ENCODE data around the gene FBXL17. TPM values are rescaled to one million over a fixed set of nuclear protein-coding genes. Genes with fewer than 3 reads are reported as not detected.

FBXL17 gene
- total and polyA plus RNA-seq, 2 of the 4 experiments (the other 2 are of a cell fraction), result 3.9 to 8.1 TPM

DNA sequence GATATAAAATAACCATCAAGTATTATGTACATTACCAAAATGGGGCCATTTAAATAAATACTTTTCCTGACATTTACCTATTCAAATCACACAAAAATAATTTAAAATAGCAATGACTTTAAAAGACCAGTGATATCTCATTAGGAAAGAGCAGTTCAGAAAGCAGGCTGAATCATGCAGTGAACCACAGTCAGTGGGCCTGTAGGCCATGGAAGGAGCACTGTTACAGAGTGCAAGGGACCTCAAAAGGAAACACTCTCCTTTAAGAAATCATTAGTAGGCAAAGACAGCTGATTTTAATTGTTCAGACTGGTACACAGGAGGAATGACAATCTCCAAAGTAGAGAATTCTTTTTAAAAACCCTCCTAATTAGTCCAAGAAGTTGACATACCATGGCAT lies 427.6 kb downstream of the FBXL17 start:
- no peak overlapping the region for H3K27ac ChIP-seq (ENCODE audit: insufficient read depth, low read length)
- no peaks in the 10 kb centered on the region for H4K20me1 ChIP-seq (ENCODE audit: insufficient read depth, low read length)
- ChIA-PET CTCF (no interaction called here), POLR2A (ENCODE audit: unreplicated experiment) (no interaction called here)
- H2BK5ac ChIP-seq (ENCODE audit: low read depth, low read length, poor library complexity, severe bottlenecking), result no peak overlapping the region
- no peak overlapping the region for H2BK20ac ChIP-seq (ENCODE audit: low read depth, low read length)
- no TSS peak for BruUV-seq (replicated peaks)
- H3K23ac ChIP-seq (ENCODE audit: low read depth, low read length), result no peak overlapping the region
- intact Hi-C loops (cut with micrococcal nuclease), result no loop called here
- H3K4ac ChIP-seq (ENCODE audit: low read depth, low read length), result no peak overlapping the region
- ATAC-seq (ENCODE audit: low read depth) (peak; percentile 37; the same call in 1 of the 2 replicates), DNase-seq (no peak)
- H3K14ac ChIP-seq (replicated peaks; ENCODE audit: low read depth, low read length), result 0 out of 2 replicates have a peak overlapping the region, but pooled peaks have one; percentile 52
- no peak overlapping the region for H3K56ac ChIP-seq (ENCODE audit: extremely low read depth, insufficient read depth, low read length)
- H2AK9ac ChIP-seq (replicated peaks; ENCODE audit: low read depth, low read length, poor library complexity), result no peak overlapping the region
- H3K9me3 ChIP-seq (ENCODE audit: control insufficient read depth, insufficient read depth, low read length), result no peaks in the 10 kb centered on the region
- H4K8ac ChIP-seq (ENCODE audit: low read depth in 2 of 2, low read length in 2 of 2), result no peak overlapping the region
- H3K9me1 ChIP-seq (ENCODE audit: insufficient read depth, low read length), result no peaks in the 10 kb centered on the region; the same call in 1 of the 2 replicates
- no peak overlapping the region for H2BK120ac ChIP-seq (ENCODE audit: low read depth, low read length)
- no peak overlapping the region for H4K91ac ChIP-seq (ENCODE audit: insufficient read depth, low read depth, low read length)
- H2BK15ac ChIP-seq (ENCODE audit: low read depth, low read length), result no peak overlapping the region
- dilution Hi-C loops (cut with HindIII; ENCODE audit: low sequenced_read_pairs, unreplicated experiment), result no loop called here
- H3K18ac ChIP-seq (ENCODE audit: low read depth, low read length), result no peak overlapping the region
- no peak overlapping the region for H3K4me3 ChIP-seq (ENCODE audit: insufficient read depth, low read depth, low read length)
- no peak overlapping the region for H4K5ac ChIP-seq (ENCODE audit: low read depth, low read length)
- no peak overlapping the region for H3K9ac ChIP-seq (ENCODE audit: low read depth, low read length)
- in situ Hi-C loops (cut with MboI; ENCODE audit: low sequenced_read_pairs), result no loop called here
- no peak for TF ChIP-seq BHLHE40 (IDR thresholded peaks at IDR 0.05; ENCODE audit: low read depth, low read length)
- no peaks in the 10 kb centered on the region for H3K79me1 ChIP-seq (ENCODE audit: low read depth in 1 of 2, low read length in 2 of 2)
- no peak overlapping the region for H2AFZ ChIP-seq (replicated peaks; ENCODE audit: low read length, poor library complexity)
- no peak overlapping the region for H2AK5ac ChIP-seq (ENCODE audit: low read depth, low read length)
- no peaks in the 10 kb centered on the region for H3K4me1 ChIP-seq (ENCODE audit: control insufficient read depth, insufficient read depth, low read length)
- no peaks in the 10 kb centered on the region for H3K36me3 ChIP-seq (ENCODE audit: control insufficient read depth, insufficient read depth, low read length)
- no peaks in the 10 kb centered on the region for H3K27me3 ChIP-seq (ENCODE audit: control insufficient read depth, insufficient read depth, low read length)
- H3K4me2 ChIP-seq (ENCODE audit: low read depth, low read length), result no peak overlapping the region

All from IMR-90 (cell line).